Fibroblast of skin of scalp (primary cell): ENCODE results near the gene EML6.

Source experiments
- DNase-seq: peaks from one replicate; pipeline ENCODE4 v3.0.0-alpha.2; 2013

The EML6 gene

GRCh38 chr2:54950811-54951210 lies 227.3 kb downstream of the EML6 start:
- DNase-seq, result no peak

DNA sequence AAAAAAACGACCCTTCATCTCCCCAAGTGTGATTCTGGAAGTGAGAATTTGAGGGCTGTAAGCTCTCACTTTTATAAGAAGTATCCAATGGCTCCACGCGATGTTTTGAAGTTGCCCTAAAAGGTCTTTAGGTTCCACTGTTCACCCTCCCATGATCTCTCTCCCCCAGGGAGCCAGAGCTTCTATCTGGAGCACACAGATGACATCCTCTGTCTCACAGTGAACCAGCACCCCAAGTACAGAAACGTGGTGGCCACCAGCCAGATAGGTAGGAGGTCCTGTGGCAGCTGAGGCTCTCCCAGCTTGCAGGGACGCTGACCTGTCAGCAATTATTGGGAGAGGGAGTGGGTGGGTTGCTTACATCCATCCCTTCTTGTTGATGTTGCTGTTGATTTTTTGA lies 229.0 kb downstream of the EML6 start:
- DNase-seq, result no peak

DNA sequence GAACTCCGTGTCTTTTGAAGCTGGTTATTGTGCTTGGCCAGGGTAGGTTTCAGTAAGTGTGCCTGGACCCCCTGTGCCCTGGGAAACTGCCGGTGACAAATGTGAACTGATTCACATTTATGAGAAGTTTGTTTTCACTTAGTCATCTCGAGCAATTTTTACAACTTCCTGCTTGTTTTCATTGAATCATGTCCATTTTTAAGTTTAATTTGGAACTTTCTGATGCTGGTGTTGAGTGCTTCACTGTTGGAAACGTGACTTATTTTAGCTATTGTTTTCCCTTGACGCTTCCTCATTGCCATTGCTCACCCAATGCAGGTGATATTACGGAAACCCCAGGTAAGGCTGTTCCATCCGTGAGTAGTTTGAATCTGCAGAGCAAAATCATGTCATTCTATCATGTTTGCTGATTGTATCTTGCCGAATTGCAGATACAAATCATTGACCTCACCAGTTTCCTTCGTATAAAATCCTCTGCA lies 229.6 kb downstream of the EML6 start:
- DNase-seq, result peak; percentile 44

- DNase-seq, result no peak
These were observed 230.7 kb downstream of the EML6 start for GRCh38 chr2:54954158-54954557.

GRCh38 chr2:54954705-54955357 lies 231.4 kb downstream of the EML6 start:
- DNase-seq, result no peak

GRCh38 chr2:54955358-54956110 lies 232.1 kb downstream of the EML6 start:
- DNase-seq, result no peak

DNA sequence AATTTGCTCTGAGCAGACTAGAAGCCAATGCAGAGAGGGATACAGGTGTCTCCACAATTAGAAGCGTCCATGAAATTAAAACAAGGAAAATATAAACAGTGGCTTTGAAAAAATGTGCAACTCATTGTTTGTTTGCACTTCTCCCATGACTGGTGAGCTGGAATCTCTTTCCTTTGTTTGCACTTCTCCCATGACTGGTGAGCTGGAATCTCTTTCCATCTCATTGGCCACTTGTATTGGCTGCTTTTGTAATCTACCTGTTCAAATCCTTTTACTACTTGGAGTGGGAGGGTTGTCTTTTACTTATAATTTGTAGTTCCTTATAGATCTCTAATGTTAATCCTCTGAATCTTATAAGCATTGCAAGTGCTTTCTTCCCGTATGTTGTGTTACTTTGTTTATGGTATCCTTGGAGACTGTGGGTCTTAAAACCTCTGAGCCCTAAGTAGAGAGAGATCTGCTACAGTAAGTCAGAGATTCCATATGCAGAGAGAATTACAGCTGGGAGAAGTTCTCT lies 232.7 kb downstream of the EML6 start:
- DNase-seq, result no peak

DNA sequence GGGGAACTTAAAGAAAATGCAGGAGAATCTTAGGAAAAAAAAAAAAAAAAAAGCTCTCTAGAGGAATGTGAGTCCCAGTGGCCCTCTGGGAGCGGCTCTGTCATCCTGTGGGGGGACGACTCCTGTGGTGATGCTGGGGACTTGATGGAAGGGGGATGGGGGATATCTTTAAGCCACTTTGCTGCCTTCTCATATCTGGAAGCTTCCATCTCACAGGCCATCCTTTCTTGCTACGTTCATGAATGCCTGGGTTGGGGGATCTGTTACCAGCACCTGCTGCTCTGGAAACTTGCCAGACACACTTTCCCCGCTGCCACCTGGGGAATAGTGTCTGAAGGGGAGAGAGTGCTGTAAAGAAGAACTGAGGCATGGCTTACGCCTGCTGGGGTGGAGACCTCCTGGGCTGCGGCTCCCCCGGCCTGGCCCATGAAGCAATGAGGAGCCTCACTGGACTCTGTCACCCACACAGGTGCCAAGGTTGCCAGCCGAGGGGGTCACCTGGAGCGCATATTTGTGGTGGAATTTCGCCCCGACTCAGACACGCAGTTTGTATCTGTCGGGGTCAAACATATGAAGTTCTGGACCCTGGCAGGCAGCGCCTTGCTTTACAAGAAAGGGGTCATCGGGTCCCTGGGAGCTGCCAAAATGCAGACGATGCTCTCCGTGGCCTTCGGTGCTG lies 234.0 kb downstream of the EML6 start:
- DNase-seq, result no peak

GRCh38 chr2:54958717-54959371 lies 235.4 kb downstream of the EML6 start:
- no peak for DNase-seq

DNA sequence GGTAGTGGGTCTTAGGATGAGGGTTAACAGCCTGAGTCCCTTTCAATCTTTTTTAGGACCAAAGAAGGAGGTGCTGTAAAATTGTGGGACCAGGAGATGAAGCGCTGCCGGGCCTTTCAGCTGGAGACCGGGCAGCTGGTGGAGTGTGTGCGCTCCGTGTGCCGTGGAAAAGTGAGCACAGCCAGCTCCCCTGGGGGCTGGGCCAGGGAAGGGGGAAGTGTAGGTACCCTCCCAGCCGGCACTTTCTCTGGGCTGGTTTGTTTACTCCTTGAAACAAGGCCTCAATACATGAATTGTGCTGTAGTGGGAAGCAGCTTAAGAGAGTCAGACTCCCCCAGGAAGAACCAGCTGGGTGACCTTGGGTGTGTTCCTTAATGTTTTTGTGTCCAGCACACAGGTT lies 236.7 kb downstream of the EML6 start:
- DNase-seq, result no peak

GRCh38 chr2:54962511-54962910 lies 239.0 kb downstream of the EML6 start:
- no peak for DNase-seq

DNA sequence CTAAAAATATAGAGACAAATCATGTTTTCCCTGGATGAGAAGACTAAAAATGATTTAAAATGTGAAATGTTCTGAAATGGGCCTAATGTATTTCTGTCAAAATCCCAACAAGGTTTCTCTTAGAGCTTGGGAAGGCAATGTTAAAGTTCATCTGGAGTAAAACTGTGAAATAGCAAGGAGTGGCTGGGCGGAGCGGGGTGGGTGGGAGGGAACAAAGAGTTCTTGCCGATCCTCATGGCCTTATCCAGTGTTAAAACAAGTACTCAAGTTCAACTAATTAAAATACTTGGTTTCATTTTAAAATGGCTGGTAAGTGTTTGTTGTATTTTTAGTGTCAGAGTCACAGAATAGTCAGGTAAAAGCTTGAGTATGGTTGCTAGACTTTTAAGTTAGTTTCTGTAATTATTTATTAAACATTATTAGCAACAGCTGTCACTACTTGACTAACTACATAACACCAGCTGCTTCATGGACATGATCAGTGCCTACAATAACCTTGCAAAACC lies 239.5 kb downstream of the EML6 start:
- DNase-seq, result no peak

- DNase-seq, result no peak
These were observed 240.0 kb downstream of the EML6 start for GRCh38 chr2:54963476-54963875.

DNA sequence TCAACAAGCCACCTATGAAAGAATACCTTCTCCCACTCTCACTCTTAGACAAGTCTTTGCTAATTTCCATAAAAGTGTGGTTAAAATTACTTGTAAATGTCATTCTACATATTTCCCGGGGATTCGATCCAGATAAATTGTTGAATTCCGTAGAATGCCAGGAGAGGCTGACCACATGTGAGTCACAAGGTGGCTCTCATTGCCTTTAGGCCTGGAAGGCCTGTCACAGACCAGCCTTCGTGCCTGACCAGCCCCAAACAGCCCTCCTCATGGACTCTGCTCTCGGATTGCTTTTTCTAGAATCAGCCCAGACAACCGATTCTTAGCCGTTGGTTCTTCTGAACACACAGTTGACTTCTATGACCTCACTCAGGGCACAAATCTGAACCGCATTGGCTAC lies 240.8 kb downstream of the EML6 start:
- DNase-seq, result peak; percentile 46

DNA sequence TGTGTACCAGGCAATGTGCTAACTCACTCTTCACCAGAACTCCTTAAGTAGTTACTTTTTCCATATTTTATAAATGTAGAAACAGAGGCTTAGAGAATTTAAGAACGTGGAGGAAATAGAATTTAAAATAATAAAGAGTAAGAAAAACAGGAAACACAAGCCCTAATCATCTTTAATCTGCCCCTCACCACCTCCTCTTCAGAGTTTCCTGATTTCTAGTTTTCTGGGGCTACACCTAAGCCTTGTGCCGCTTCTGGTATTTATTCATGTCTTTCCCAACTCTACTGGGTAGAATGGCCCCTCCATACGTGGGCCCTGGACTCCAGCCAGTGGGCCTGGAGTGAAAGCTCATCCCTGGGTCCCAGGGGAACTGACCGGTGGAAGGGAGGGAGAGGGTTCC lies 241.4 kb downstream of the EML6 start:
- peak; percentile 34 for DNase-seq

GRCh38 chr2:54965425-54965824 lies 242.0 kb downstream of the EML6 start:
- DNase-seq, result no peak

GRCh38 chr2:54966165-54966832 lies 242.8 kb downstream of the EML6 start:
- no peak for DNase-seq

DNA sequence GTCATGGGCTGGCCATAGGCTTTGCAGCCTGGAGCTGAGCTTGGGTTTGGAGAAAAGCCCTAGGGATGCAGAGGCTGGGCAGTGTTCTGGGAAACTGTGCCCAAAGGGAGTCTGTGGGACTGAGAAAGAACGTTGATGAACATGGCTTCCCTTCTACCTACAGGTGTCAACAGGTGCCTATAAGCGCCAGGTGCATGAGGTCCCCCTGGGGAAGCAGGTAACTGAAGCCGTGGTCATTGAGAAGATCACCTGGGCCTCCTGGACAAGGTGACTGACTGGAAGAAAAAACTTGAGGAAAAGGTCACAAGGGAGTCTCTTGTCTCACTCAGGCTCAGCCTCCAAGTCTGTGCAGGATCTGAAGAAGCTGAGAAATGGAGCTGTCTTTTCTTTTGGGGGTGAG lies 243.4 kb downstream of the EML6 start:
- no peak for DNase-seq

DNA sequence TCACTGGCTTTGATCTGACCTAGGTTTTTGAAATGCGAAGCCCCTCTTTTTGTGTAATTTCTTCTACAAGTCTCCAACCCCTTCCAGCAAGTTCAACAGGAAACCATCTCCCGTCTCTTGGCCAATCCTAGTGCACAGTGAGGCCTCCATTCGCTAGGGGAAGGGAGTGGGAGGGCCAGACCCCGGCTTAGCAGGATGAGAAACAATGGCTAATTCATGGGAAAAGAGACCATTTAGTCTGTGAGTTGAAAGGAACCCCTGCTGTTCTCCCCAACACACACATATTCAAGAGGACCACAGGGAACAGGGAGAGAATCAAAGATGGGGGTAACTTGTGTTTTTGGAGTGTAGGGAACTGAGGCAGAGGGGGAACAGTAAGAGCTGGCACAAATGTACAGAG lies 243.8 kb downstream of the EML6 start:
- no peak for DNase-seq

DNA sequence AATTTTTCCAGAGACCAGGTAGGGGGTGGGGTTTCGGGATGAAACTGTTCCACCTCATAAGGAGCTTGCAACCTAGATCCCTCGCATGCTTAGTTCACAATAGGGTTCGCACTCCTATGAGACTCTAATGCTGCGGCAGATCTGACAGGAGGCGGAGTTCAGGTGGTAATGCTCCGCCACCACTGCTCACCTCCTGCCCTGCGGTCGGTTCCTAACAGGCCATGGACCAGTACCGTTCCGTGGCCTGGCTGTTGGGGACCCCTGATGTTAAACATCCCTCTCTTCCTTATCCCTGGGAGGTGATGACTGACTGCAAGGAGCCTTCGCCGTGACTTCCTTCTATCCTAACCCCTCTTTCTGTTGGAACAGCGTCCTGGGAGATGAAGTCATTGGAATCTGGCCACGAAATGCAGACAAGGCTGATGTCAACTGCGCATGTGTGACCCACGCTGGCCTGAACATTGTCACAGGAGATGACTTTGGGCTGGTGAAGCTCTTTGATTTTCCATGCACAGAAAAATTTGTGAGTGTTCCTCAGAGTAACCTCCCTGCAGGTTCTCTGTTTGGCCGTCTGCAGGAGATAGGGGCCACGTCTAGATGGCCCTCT lies 244.4 kb downstream of the EML6 start:
- no peak for DNase-seq

DNA sequence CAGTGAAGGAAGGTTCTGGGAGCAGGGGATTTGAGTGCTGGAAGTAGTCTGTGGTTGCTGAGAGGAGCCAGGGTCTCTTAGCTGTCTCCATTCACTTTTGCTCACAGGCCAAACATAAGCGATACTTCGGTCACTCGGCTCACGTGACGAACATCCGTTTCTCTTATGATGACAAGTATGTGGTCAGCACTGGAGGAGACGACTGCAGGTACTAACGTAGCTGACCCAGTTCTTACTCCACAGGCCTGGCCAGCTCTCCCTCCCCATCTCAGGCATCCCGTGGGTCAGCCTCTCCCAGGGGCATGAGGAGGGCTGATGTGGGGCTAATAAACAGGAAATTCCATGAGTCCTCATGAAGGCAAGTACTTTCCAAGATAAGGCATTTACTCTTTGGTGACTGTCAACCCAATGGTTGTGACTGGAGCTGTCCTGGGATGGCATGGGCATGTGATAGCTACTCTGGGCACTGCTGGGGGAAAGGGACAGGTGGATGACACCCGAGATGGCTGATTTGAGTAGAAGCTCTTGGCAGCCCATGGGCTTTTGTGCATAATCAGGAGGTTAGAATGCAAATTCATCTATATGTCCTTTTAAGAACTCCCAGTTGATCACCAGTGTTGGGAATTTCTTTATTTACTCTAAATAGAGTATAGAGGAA lies 245.2 kb downstream of the EML6 start:
- DNase-seq, result no peak
